PC-9 (cell line): ENCODE data around the gene ELMO1.

ENCODE experiments used
- EZH2 ChIP-seq: fragments of 200-600 bp; sonication (generic); IDR thresholded peaks from 2 replicates; pipeline ENCODE4 v1.8.0; 2017; ENCODE audit warnings: antibody characterized with exemption, low read depth
- TF ChIP-seq, protein P1 (sequence below): fragments of 200-600 bp; sonication (generic); conservative IDR thresholded peaks from 2 replicates; pipeline ENCODE4 v1.6.1; 2017; ENCODE audit warnings: mixed run types, antibody characterized with exemption, mild to moderate bottlenecking, moderate library complexity

DNA sequence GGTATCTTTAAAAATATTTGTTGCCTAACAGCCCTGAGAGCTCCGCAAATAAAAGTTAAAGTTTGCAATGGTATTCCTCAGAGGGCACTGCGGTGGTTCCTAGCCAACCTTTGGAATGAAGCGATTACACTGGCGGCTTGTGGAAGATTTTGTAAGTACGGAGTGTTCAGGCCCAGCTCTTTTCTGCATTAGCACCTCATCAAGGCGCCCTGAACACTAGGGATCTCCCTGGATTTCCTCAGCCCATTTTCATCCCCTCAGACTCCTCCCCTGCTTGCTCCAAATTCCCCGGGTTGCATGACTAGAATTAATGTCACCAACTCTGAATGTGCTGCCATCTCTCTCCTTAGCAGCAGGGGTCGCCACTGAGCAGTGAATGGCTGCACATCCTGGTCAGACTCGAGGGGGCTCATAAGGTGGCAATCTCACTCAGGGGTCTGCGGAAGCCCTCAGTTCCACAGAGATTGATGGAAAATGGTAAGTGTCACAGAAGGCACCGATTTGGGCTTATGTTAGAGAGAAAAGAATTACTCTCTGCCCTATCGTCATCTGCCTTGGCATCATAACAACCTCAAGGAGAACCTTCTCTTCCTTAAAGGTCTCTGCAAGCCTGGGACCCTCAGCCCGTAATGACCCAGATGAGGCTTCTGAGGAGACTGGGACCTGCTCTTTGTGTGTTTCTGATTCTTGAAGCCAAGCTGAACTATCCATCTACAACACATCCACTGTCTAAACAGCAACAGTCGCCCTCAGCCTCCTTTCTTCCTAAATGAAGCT, 461.5 kb downstream of the ELMO1 start:
- TF ChIP-seq, protein P1, sequence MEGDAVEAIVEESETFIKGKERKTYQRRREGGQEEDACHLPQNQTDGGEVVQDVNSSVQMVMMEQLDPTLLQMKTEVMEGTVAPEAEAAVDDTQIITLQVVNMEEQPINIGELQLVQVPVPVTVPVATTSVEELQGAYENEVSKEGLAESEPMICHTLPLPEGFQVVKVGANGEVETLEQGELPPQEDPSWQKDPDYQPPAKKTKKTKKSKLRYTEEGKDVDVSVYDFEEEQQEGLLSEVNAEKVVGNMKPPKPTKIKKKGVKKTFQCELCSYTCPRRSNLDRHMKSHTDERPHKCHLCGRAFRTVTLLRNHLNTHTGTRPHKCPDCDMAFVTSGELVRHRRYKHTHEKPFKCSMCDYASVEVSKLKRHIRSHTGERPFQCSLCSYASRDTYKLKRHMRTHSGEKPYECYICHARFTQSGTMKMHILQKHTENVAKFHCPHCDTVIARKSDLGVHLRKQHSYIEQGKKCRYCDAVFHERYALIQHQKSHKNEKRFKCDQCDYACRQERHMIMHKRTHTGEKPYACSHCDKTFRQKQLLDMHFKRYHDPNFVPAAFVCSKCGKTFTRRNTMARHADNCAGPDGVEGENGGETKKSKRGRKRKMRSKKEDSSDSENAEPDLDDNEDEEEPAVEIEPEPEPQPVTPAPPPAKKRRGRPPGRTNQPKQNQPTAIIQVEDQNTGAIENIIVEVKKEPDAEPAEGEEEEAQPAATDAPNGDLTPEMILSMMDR, result peak; percentile 94
- TF ChIP-seq EZH2, result no peak
